MG63 (cell line): ENCODE results near the gene DUSP8. TPM values are rescaled to one million over a fixed set of nuclear protein-coding genes. Genes with fewer than 3 reads are reported as not detected.
"Not testable (repeated sequence)": the region's sequence is repeated elsewhere in the genome, so short reads cannot be mapped to it uniquely, and the experiment has no call there.

Experiments
- DNase-seq: peaks from one replicate; pipeline ENCODE4 v3.0.0-alpha.2; 2020
- H3K27me3 ChIP-seq: fragments of 250-450 bp; sonication (Bioruptor Pico); 2 replicates; pipeline ENCODE4 v1.5.1; 2020; ENCODE audit warnings: mild to moderate bottlenecking, moderate library complexity
- H3K36me3 ChIP-seq: fragments of 250-450 bp; sonication (Bioruptor Pico); 2 replicates; pipeline ENCODE4 v1.5.1; 2020; ENCODE audit warnings: mild to moderate bottlenecking, moderate library complexity
- H3K4me3 ChIP-seq: fragments of 250-450 bp; sonication (Bioruptor Pico); 2 replicates; pipeline ENCODE4 v1.5.1; 2020; ENCODE audit warnings: mild to moderate bottlenecking, moderate library complexity
- H3K9me3 ChIP-seq: fragments of 250-450 bp; sonication (Bioruptor Pico); 2 replicates; pipeline ENCODE4 v1.5.1; 2020; ENCODE audit warnings: mild to moderate bottlenecking, moderate library complexity
- total RNA-seq: library from RNA; depleted of rRNA; stranded (reverse); fragments of >200 nt; shearing (Covaris generic); gene quantifications from 2 replicates; pipeline ENCODE4 v1.2.3, GENCODE V29; 2014; ENCODE audit warnings: low replicate concordance; rRNA removed

The DUSP8 gene, protein sequence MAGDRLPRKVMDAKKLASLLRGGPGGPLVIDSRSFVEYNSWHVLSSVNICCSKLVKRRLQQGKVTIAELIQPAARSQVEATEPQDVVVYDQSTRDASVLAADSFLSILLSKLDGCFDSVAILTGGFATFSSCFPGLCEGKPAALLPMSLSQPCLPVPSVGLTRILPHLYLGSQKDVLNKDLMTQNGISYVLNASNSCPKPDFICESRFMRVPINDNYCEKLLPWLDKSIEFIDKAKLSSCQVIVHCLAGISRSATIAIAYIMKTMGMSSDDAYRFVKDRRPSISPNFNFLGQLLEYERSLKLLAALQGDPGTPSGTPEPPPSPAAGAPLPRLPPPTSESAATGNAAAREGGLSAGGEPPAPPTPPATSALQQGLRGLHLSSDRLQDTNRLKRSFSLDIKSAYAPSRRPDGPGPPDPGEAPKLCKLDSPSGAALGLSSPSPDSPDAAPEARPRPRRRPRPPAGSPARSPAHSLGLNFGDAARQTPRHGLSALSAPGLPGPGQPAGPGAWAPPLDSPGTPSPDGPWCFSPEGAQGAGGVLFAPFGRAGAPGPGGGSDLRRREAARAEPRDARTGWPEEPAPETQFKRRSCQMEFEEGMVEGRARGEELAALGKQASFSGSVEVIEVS
- 1.1 and 4.5 TPM in 2 replicates for total RNA-seq

DNA sequence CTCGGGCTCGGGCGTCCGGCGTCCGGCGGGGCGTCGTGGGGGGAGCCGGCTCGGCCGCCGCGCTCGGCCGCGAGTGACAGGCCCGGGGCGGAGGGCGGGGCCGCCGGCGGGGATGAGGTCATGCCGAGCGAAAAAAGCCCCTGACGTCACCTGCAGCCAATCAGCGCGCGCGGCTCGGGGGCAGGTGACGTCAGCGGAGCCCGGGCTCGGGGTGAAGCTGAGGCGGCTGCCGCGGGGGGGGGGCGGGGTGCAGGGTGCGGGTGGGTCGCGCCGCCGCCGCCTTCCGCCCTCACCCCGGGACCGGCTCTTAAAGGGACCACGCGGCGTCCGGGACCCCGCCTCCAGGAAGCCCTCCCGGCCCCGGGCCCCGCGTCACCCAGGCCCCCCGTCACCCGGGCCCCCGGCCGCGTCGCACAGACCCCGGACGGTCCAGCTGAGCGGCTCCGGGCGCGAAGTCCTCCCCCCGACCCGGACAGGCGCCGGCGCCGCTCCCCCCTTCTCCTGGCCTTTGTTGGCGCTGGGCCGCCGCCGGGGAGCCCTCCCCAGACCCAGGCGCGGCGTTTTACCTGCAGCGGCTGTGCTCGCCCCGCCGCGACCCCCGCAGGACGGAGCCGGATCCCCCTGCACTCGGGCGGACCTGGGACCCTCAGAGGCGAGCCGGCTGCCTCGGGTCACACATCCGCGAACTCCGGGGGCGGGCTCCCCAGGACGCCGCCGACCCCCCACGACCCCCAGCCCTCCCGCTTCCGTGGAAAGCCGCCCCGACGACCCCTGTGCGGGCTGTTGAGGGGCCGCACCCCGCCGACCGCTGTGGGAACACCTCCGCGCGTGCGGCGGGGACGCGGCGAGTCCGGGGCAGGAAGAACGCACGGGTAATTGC, at the start of gene DUSP8:
Gene DUSP8, minus strand, starts transcription at position 75 of the 880 bp plus-strand sequence. CDS start 6,445 bp downstream, outside the sequence.
- Histone ChIP-seq H3K36me3 (no peaks in the 10 kb centered on the region), H3K27me3 (peaks cover 18% of the 10 kb centered on the region), H3K4me3 (peak within 1 kb of the TSS; percentile 58), H3K9me3 (no peaks in the 10 kb centered on the region)
- DNase-seq = peak; percentile 85

DNA sequence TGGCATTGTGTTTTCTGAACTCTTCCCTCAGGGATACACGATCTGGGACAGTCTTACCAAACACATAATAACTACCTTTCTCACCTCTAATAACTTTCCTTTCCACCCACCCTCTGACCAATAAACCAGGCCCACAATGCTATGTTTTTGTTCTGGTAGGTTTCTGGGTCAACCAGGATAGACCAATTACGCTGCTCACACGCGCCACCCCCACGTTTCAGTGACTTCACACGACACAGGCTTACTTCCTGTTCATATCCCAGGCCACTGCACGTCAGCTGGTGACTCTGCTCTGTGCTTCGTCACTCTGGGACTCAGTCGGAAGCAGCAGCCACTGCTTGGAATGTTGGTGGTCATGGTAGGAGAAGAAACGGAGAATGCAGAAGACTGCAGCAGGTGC, 47.4 kb upstream of the DUSP8 start:
- Histone ChIP-seq H3K36me3 (no peaks in the 10 kb centered on the region), H3K4me3 (no peak overlapping the region), H3K27me3 (peaks cover 13% of the 10 kb centered on the region), H3K9me3 (no peaks in the 10 kb centered on the region)
- DNase-seq = no peak

DNA sequence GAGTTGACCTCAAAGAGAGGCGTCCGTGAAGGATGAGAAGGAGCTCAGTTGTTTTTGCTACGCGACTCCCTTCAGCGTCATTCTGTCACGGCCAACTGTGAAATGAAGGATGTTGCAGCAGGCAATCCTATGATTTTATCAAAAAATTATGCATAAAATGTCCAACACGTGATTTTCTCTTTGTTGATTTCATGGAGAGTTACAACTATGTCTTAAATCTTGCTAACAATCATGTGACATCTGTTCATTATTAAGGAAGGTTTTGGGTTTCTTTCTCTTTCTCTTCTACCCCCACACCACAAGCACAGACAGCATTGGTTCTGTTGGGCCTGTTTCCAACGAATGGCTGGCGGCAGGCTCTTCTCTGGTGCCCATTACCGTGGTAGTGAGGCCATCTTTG, 46.2 kb upstream of the DUSP8 start:
- DNase-seq = no peak
- peaks cover 13% of the 10 kb centered on the region for H3K27me3 ChIP-seq
- H3K36me3 ChIP-seq = no peaks in the 10 kb centered on the region
- no peak overlapping the region for H3K4me3 ChIP-seq
- no peaks in the 10 kb centered on the region for H3K9me3 ChIP-seq

DNA sequence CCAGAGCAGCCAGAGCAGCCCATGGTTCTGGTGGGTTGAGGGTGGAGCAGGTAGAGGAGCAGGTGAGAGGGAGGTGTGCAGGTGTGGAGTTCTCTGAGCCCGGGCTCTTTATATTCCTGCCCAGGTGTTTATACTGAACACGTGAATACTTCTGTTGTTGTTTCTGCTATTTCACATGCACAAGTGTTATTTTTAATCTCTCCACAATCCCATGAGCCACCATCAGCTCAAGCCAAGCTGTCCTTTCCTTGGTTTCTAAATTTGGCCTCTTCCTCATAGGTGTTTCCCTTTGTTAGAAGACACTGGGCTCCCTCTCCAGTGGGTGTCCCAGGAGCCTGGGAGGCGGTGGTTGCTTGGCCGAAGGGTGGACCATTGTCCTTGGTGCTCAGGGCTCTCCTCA, 36.3 kb upstream of the DUSP8 start, which contains the start of gene KRTAP5-3:
Gene KRTAP5-3, minus strand, starts transcription at position 101 of the 400 bp plus-strand sequence. Its CDS starts 78 bp downstream, at position 23.
- H3K9me3 ChIP-seq = no peaks in the 10 kb centered on the region
- no peaks in the 10 kb centered on the region for H3K36me3 ChIP-seq
- no peak for DNase-seq
- H3K27me3 ChIP-seq = 0 out of 2 replicates have a peak, but pooled peaks cover 2% of the 10 kb centered on the region
- no peak within 1 kb of the TSS for H3K4me3 ChIP-seq

DNA sequence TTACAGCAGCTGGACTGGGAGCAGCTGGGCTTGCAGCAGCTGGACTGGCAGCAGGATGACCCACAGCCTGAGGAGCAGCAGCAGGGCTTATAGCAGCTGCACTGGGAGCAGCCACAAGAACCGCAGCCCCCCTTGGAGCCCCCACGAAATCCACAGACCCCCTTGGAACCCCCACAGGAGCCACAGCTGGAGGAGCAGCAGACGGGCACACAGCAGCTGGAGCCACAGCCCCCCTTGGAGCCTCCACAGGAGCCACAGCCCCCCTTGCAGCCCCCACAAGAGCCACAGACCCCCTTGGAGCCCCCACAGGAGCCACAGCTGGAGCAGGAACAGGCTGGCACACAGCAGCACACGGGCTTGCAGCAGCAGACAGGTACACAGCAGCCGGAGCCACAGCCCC, 35.8 kb upstream of the DUSP8 start:
- H3K36me3 ChIP-seq, DNase-seq, H3K27me3 ChIP-seq, H3K9me3 ChIP-seq, H3K4me3 ChIP-seq: not testable (repeated sequence)

DNA sequence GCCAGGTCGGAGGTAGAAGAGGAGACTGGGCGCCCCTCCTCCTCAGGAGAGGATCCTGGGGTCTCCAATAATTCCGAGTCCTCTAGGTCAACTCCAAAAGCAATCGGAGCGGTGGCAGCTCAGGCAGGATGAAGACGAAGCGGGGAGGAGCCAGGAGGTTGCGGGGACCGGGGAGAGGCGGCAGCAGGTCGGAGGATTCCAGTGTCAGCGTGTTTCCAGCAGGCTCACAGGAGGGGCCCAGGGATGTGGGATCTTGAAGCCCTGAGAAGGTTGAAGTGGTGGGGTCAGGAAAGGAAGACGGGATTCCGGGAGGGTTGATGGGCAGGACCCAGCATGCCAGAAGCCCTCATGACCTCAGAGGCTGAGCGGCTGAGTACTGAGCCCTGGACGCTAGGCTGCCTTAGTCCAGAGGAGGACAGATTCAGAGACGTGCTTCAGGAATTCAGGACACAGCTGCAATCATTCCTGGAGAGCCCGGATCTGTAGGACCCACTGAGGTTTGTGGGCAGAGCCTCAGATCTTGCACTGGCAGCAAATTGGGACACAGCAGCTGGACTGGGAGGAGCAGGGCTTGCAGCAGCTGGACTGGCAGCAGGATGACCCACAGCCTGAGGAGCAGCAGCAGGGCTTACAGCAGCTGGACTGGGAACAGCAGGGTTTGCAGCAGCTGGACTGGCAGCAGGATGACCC, 35.2 kb upstream of the DUSP8 start:
- not testable (repeated sequence) for H3K27me3 ChIP-seq, DNase-seq, H3K36me3 ChIP-seq, H3K4me3 ChIP-seq, H3K9me3 ChIP-seq

DNA sequence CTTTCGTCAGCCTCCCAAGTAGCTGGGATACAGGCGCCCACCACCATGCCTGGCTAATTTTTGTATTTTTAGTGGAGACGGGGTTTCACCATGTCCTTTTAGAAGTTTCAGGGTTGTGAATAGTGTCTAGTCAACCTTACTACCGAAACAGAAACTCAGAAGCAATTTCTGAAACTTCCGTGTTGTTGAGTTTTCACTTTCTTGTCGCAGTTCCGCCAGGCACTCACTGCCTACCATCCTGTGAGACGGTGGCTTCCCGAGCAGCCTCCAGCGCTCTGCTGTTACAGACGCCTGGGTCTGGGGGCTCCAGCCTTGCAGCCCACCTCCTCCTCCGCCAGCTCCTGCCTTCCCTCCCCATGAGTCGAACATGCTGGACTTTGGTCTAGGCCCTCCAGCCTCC, 33.9 kb upstream of the DUSP8 start:
- not testable (repeated sequence) for H3K9me3 ChIP-seq, DNase-seq, H3K27me3 ChIP-seq, H3K4me3 ChIP-seq, H3K36me3 ChIP-seq

DNA sequence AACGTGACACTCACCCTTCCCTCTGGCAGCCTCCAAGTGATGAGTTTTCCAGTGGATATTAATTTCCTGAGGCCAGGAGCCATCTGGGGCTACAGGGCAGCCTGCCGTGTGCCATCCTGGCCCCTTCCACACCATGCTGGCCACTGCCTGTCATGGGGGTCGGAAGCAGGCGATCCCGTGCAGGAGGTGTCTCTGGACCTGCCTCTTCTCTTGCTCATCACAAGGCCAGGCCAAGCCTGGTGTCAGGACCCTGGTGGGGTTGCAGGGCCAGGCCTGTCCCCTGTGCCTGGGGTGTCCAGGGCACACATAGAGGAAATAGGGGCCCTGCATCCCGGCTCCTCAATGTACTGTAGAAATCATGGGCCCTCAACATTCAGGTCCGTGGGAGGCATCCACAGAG, 32.6 kb upstream of the DUSP8 start:
- DNase-seq = no peak
- H3K4me3 ChIP-seq = no peak overlapping the region
- no peaks in the 10 kb centered on the region for H3K9me3 ChIP-seq
- no peaks in the 10 kb centered on the region for H3K36me3 ChIP-seq
- peaks cover 7% of the 10 kb centered on the region for H3K27me3 ChIP-seq

DNA sequence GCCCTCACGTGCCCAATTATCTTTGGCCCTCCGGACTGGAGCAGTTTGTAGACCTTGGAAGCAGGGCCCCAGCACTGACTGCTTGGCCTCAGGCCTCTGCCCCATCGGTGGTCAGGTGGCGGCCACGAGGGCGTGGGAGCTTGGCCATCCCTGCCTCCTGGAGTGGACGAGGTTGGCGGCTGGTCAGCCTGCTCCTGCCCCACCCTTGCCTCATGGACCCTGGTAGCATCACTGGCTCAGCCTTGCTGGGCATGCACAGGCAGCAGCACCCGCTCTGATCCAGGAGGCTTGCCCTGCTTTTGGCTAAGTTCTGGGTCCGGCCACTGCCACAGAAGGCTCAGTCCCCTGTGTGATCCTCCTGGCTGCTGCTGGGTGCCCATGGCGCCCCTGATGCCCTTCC, 32.1 kb upstream of the DUSP8 start:
- no peaks in the 10 kb centered on the region for H3K36me3 ChIP-seq
- H3K4me3 ChIP-seq = no peak overlapping the region
- no peaks in the 10 kb centered on the region for H3K9me3 ChIP-seq
- H3K27me3 ChIP-seq = peaks cover 13% of the 10 kb centered on the region
- no peak for DNase-seq

DNA sequence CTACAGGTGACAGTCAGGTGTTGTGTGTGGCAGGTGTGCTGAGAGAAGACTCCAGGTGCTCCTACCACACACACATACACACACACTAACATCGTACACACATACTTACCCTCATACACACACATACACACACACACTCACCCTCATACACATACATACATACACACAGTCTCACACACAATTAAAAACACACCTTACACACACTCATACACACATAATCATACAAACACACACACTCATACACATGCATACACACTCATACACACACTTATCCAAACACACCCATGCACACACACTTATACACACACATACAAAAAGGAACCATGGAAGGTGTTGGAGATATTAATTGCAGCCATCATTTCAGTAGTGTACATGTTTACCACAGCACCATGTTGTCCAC, 31.6 kb upstream of the DUSP8 start:
- Histone ChIP-seq H3K36me3 (no peaks in the 10 kb centered on the region), H3K27me3 (peaks cover 14% of the 10 kb centered on the region), H3K9me3 (no peaks in the 10 kb centered on the region), H3K4me3 (no peak overlapping the region)
- DNase-seq = no peak

DNA sequence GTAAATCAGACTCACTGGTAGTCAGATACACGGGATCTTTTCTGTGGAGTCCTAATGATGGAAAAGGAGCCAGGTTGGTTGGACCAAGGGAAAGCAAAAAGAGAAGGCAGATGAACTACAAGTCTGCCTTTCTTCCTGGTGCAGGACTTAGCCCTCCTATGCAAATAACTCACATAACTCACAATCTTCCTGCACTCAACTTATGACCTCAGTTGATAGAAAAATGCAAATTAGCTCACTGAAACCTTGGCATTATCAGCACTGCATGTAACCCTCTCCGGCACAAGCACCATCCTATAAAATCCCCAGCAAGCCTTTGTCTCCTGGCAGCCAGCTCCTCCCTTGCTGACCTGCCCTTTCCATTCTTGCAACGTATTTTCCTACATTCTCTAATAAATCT, 29.6 kb upstream of the DUSP8 start:
- not testable (repeated sequence) for H3K36me3 ChIP-seq, H3K4me3 ChIP-seq, DNase-seq, H3K9me3 ChIP-seq
- H3K27me3 ChIP-seq = peaks cover 14% of the 10 kb centered on the region

DNA sequence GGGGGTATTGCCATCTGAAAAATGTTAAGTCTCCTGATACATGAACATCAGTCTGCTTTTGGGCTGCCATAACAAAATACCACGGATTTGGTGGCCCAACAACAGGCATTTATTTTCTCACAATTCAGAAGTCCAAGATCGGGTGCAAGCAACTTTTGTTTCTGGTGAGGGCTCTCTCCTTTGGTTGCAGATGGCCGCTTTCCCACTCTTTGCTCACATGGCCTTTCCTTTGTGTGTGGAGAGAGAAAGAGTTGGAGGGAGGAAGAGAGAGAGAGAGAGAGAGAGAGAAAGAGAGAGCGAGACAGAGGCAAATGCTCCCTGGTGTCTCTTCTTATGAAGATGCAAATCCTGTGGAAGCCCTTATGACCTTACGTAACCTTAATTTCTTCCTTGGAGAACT, 28.6 kb upstream of the DUSP8 start:
- Histone ChIP-seq H3K9me3 (no peaks in the 10 kb centered on the region), H3K27me3 (peaks cover 14% of the 10 kb centered on the region), H3K36me3 (no peaks in the 10 kb centered on the region), H3K4me3 (no peak overlapping the region)
- DNase-seq = no peak

DNA sequence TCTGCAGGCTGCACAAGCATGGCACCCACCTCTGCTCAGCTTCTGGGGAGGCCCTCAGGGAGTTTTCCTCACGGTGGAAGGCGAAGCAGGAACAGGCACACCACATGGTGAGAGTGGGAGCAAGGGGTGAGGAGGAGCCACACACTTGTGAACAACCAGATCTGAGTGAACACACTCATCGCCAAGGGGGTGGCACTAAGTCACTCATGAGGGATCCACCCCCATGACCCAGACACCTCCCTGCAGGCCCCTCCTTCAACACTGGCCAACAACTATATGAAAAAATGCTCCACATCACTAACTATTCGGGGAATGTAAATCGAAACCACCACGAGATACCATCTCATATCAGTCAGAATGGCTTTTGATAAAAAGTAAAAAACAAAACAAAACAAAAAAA, 26.7 kb upstream of the DUSP8 start:
- no peak for DNase-seq
- H3K27me3 ChIP-seq = peaks cover 19% of the 10 kb centered on the region

DNA sequence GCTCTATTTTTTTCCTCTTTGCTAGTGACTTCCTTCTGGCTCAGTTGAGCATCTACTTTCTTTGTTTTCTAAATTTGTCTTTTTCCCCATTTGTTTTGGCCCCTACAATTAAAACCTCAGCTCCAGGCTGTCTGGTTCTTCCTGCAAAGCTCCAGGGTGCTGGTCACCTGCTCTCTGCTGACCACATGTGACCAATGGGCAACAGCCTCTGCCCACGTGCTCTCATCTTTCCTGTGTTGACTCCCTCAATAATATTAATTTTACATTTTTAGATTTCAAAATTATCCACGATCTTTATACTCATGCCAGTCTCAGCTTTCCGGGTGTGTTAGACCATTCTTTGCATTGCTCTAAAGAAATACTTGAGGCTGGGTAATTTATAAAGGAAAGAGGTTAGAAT, 26.3 kb upstream of the DUSP8 start:
- H3K36me3 ChIP-seq, DNase-seq, H3K4me3 ChIP-seq, H3K9me3 ChIP-seq: not testable (repeated sequence)
- H3K27me3 ChIP-seq = peaks cover 23% of the 10 kb centered on the region

More for the DNA sequence above, 26.7 kb upstream of the DUSP8 start:
- Histone ChIP-seq H3K36me3 (no peaks in the 10 kb centered on the region), H3K9me3 (no peaks in the 10 kb centered on the region), H3K4me3 (no peak overlapping the region)

DNA sequence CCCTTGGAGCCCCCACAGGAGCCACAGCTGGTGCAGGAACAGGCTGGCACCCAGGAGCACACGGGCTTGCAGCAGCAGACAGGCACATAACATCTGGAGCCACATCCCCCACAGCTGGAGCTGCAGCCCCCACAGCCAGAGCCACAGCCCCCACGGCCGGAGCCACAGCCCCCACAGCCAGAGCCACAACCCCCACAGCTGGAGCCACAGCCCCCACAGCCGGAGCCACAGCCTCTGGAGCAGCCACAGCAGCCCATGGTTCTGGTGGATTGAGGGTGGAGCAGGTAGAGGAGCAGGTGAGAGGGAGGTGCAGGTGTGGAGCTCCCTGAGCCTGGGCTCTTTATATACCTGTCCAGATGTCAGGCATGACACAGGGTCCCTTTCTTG, 25.9 kb upstream of the DUSP8 start, which contains the start of gene KRTAP5-2:
Gene KRTAP5-2, minus strand, starts transcription at position 301 of the 387 bp plus-strand sequence. Its CDS starts 44 bp downstream, at position 257.
- no peak for DNase-seq
- Histone ChIP-seq H3K27me3 (peaks cover 25% of the 10 kb centered on the region), H3K9me3 (no peaks in the 10 kb centered on the region), H3K4me3 (no peak within 1 kb of the TSS), H3K36me3 (no peaks in the 10 kb centered on the region)

DNA sequence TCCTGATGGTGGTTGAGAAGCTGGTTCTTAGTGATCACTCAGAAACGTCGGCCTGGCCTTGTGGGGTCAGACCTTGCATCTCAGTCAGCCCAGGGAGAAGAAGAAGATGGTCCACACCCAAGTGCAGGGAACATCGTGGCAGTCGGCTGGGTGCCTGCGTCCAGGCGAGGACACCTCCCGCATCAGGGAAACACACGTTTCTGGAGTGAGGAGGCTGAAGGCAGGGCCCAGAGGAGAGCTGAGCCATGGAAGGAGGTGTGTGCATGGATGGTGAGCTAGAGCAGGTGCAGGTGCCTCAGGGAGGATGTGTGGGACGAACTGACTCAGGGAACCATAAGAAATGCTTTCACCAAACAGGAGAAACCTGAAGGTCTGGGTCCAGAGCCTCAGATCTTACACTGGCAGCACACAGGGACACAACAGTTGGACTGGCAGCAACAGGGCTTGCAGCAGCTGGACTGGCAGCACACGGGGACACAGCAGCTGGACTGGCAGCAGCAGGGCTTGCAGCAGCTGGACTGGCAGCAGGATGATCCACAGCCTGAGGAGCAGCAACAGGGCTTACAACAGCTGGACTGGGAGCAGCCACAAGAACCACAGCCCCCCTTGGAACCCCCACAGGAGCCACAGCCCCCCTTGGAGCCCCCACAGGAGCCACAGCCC, 25.4 kb upstream of the DUSP8 start:
- H3K9me3 ChIP-seq = no peaks in the 10 kb centered on the region
- H3K36me3 ChIP-seq = no peaks in the 10 kb centered on the region
- H3K4me3 ChIP-seq = no peak overlapping the region
- DNase-seq = no peak
- H3K27me3 ChIP-seq = peaks cover 28% of the 10 kb centered on the region
